ENCODE results near the gene SLC23A2. TPM values are rescaled to one million over a fixed set of nuclear protein-coding genes. Genes with fewer than 3 reads are reported as not detected.
A peak's percentile ranks its signal among the peaks of the same experiment; 100 is the strongest.

The SLC23A2 gene
- polyA plus RNA-seq, 3 donors: 3.3 to 28.4 (median 6.4) TPM

DNA sequence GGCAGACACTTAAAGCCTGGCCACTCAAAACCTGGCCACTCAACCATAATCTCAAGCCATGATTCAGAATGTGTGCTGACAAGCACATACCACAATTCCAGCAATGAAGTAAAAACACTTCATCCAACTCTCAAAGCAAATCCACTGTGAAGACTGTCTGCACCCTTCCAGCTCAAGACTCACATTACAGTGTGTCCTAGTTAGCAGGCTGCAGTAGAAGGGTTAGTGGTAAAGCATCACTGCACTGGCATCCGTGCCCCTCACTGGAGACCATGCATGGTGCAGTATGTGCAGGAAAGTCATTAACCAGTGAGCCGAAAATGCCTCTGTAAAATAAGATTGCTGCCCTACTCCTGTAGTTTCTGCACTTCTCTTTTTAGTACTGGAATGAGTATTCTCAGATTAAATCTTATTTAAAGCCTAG, 43.4 kb downstream of the SLC23A2 start:
- Mint-ChIP-seq H3K27ac (peak overlapping the region in 2 of 7 donors; percentile 15 to 26), H3K4me1 (peaks cover 24% of the 10 kb centered on the region), H3K27me3 (ENCODE audit: low read depth in 3 of 3) (no peaks in the 10 kb centered on the region), H3K4me3 (no peak overlapping the region), H3K9me3 (peaks cover 0 to 2% (median 0%) of the 10 kb centered on the region in 7 donors), H3K36me3 (peaks cover 11 to 15% of the 10 kb centered on the region in 2 donors)
- TF ChIP-seq CTCF (IDR thresholded peaks at IDR 0.05): no peak
- H3K9ac ChIP-seq (ENCODE audit: insufficient read depth, low read length, poor library complexity, severe bottlenecking): no peak overlapping the region
- peaks cover 67% of the 10 kb centered on the region for H3K79me2 ChIP-seq (ENCODE audit: insufficient read depth, low read length)
- H4K20me1 ChIP-seq (ENCODE audit: insufficient read depth, low read length): peaks cover 20% of the 10 kb centered on the region
- H3K4me3 ChIP-seq (replicated peaks in 1 of 3; ENCODE audit: low read depth in 2 of 3, low read length in 3 of 3): no peak overlapping the region
- no peaks in the 10 kb centered on the region for H3K36me3 ChIP-seq (replicated peaks in 1 of 2; ENCODE audit: control insufficient read depth in 1 of 2, insufficient read depth in 2 of 2, low read length in 2 of 2)
- no peak overlapping the region for H3K4me2 ChIP-seq (replicated peaks; ENCODE audit: extremely low read depth, low read length, poor library complexity, severe bottlenecking)
- whole genome bisulfite sequencing (ENCODE audit: insufficient coverage): no CpG with 5 or more reads among the region's 2 CpGs
- intact Hi-C loops (cut with micrococcal nuclease): loop anchor here (5.0 to 10.0 kb wide), 2 partner anchors 351 to 353 kb away; no protein-coding TSS in a partner anchor
- DNase-seq: no peak
- H3K27ac ChIP-seq (ENCODE audit: low read depth in 1 of 2, low read length in 2 of 2): peak overlapping the region in 1 of 2 donors; percentile 51
- peaks cover 12 to 13% of the 10 kb centered on the region in 2 donors for H3K4me1 ChIP-seq (ENCODE audit: control insufficient read depth in 1 of 2, insufficient read depth in 2 of 2, low read length in 2 of 2)
- no peaks in the 10 kb centered on the region for H3K9me3 ChIP-seq (replicated peaks in 1 of 2; ENCODE audit: control insufficient read depth in 1 of 2, insufficient read depth in 1 of 2, low read length in 2 of 2)
- no peaks in the 10 kb centered on the region for H3K27me3 ChIP-seq (ENCODE audit: control insufficient read depth in 2 of 2, insufficient read depth in 2 of 2, low read length in 2 of 2)
- H2AFZ ChIP-seq (ENCODE audit: insufficient read depth, low read depth, low read length, poor library complexity, severe bottlenecking): no peak overlapping the region

DNA sequence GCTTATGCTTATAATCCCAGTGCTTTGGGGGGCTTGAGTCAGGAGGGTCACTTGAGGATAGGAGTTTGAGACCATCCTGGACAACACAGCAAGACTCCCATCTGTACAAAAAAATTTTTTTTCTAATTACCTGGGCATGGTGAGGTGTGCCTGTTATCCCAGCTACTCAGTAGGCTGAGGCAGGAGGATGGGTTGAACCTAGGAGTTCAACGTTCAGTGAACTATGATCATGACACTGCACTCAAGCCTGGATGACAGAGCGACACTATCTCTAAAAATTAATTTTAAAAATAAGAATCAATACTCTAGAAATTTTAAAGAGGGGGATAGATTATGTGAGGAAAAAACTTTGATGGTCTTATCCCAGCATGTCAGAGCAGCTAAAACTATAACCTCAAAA, 44.1 kb downstream of the SLC23A2 start:
- Mint-ChIP-seq H3K9me3 (peaks cover 0 to 2% (median 0%) of the 10 kb centered on the region in 7 donors), H3K4me3 (no peak overlapping the region), H3K36me3 (peaks cover 9 to 16% of the 10 kb centered on the region in 2 donors), H3K4me1 (peaks cover 21% of the 10 kb centered on the region), H3K27me3 (ENCODE audit: low read depth in 3 of 3) (no peaks in the 10 kb centered on the region), H3K27ac (no peak overlapping the region)
- Histone ChIP-seq H3K4me3 (replicated peaks in 1 of 3; ENCODE audit: low read depth in 2 of 3, low read length in 3 of 3) (no peak overlapping the region), H3K36me3 (replicated peaks in 1 of 2; ENCODE audit: control insufficient read depth in 1 of 2, insufficient read depth in 2 of 2, low read length in 2 of 2) (peaks cover 0 to 4% of the 10 kb centered on the region in 2 donors), H3K27ac (ENCODE audit: low read depth in 1 of 2, low read length in 2 of 2) (no peak overlapping the region), H3K27me3 (ENCODE audit: control insufficient read depth in 2 of 2, insufficient read depth in 2 of 2, low read length in 2 of 2) (no peaks in the 10 kb centered on the region), H3K4me2 (replicated peaks; ENCODE audit: extremely low read depth, low read length, poor library complexity, severe bottlenecking) (no peak overlapping the region), H3K9ac (ENCODE audit: insufficient read depth, low read length, poor library complexity, severe bottlenecking) (no peak overlapping the region), H2AFZ (ENCODE audit: insufficient read depth, low read depth, low read length, poor library complexity, severe bottlenecking) (no peak overlapping the region), H3K4me1 (ENCODE audit: control insufficient read depth in 1 of 2, insufficient read depth in 2 of 2, low read length in 2 of 2) (peaks cover 9 to 10% of the 10 kb centered on the region in 2 donors), H3K9me3 (replicated peaks in 1 of 2; ENCODE audit: control insufficient read depth in 1 of 2, insufficient read depth in 1 of 2, low read length in 2 of 2) (no peaks in the 10 kb centered on the region), H3K79me2 (ENCODE audit: insufficient read depth, low read length) (peaks cover 60% of the 10 kb centered on the region), H4K20me1 (ENCODE audit: insufficient read depth, low read length) (peaks cover 20% of the 10 kb centered on the region)
- no peak for DNase-seq
- intact Hi-C loops (cut with micrococcal nuclease): loop anchor here (5.0 to 10.0 kb wide), 2 partner anchors 350 to 352 kb away; no protein-coding TSS in a partner anchor
- no peak for TF ChIP-seq CTCF (IDR thresholded peaks at IDR 0.05)
- WGBS (ENCODE audit: insufficient coverage): no CpG with 5 or more reads among the region's 2 CpGs
